SK-N-MC (cell line): ENCODE results near the gene JUN.

Experiments
- EZH2 ChIP-seq: fragments of 200-600 bp; sonication (generic); IDR thresholded peaks from one replicate; pipeline ENCODE4 v1.6.1; 2017; ENCODE audit warnings: antibody characterized with exemption
- FOXP2 ChIP-seq: optimal IDR thresholded peaks from 2 replicates; pipeline ENCODE3; 2011; ENCODE audit warnings: mild to moderate bottlenecking, moderate library complexity; ENCODE audit not compliant: insufficient read depth; ENCODE audit errors: extremely low read length, control extremely low read depth
- POLR2AphosphoS5 ChIP-seq: IDR thresholded peaks from 2 replicates; pipeline ENCODE4 v1.6.1; 2012; ENCODE audit warnings: mild to moderate bottlenecking, low read depth, low read length, borderline replicate concordance

- TF ChIP-seq EZH2 (no peak), FOXP2 (no peak), POLR2AphosphoS5 (no peak)
Measured at GRCh38 chr1:58821309-58821708, 37.5 kb upstream of the JUN start.
